T-helper 2 cell (primary cell): ENCODE measurements around the gene TRIM67.
A peak's percentile ranks its signal among the peaks of the same experiment; 100 is the strongest.
"Not testable (repeated sequence)": the region's sequence is repeated elsewhere in the genome, so short reads cannot be mapped to it uniquely, and the experiment has no call there.

Source experiments
- DNase-seq, 5 experiments: peaks; one replicate each; pipeline versions ENCODE4 v3.0.0 to v3.0.0-alpha.2; 2012 to 2022

Gene TRIM67

DNA sequence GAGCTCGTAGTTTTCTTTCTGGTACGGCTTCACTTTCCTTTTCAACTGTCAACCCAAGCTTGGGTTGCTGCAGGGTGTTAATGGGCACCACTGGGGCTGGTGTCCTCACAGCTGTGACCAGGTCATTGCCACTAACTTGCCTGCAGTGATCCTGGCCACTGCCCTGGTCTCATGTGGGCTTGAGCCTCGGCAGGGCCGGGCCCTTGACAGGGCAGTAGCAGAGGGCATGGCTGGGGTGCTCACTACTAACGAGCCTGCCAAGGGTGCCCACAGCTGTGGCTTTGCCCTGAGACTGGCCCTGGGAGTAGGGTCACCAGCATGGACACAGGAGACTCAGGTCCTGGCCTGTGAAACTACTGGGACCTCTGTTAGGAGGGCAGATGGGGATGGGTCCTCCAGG, 47.7 kb downstream of the TRIM67 start:
- no peak for DNase-seq

DNA sequence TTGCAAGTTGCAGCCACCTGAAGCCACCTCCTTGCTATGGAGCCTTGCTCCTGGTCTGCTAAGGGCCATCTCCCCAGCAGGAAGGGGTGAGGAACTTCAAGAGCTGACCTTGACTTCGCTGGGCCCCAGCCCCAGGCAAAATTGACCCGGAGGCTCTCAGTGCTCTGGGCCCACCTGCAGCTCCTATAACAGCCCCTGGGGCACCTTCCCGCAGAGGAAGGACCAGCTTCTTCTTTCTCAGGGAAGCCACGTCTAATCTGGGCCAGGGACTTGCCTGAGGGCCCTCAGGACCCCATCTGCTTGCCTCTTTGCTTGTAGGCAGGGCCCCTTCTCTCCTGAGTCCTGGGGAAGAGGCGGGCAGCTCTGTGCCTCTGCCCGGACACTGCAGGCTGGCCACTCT, 48.3 kb downstream of the TRIM67 start:
- DNase-seq: no peak

- peak; percentile 71 to 83 (median 80) for DNase-seq
Observed at GRCh38 chr1:231211005-231211857, 49.4 kb downstream of the TRIM67 start.

GRCh38 chr1:231212301-231212700, 50.4 kb downstream of the TRIM67 start:
- DNase-seq: not testable (repeated sequence)

- DNase-seq: no peak
Observed at GRCh38 chr1:231213831-231214573, 52.1 kb downstream of the TRIM67 start.

DNA sequence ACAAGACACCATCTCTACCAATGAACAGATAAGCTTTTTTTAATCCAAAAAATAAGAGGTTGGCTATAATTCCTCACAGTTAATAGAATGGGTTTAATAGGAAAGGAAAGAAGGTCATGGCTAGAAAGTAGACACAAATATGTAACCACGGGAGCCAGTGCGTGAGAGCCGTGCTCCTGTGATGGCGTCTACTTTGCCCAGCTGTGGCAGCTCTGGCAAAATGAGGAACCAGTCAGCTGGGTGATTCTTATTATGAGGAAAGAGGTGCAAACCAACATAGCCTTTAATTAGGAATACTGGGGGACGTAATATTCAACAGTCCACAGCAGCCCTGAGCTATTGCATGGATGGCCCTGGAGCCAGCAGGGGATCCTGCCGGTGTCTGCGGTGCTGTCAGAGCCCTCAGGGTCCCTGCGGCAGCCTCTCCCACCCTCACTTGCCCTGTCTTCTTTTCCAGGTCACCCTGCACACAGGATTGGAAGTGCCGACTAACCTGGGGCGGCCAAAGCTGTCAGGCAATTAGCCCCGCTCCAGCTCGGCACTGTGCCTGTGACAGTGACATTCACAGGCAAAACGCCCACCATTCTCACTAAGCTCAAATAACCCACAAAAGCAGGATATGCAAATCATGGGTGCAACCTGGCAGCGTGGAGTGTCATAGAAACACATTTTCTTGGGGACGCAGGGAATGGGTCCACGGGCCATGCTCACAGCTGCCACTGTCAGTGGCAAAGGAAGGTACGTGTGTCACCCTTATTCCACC, 53.2 kb downstream of the TRIM67 start:
- no peak for DNase-seq

GRCh38 chr1:231215681-231216385, 54.0 kb downstream of the TRIM67 start:
- DNase-seq: no peak

DNA sequence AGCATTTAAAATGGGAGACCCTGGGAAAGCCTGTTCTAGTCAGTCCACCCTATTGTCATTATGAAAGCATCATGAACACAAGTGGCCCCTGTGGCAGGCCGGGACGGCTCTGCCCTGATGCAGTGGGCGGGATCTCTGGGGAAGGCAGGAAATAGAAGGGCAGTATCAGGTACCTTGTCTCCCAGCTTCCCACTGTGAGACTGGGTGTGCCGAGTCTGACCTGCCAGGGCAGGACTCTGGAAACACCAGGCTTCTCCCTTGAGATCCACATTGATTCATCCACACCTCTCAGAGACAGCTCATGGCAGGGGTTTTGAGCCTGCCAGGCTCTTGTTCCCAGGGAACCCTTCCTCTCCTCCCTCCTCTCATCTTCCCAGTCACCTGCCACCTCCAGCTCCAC, 54.6 kb downstream of the TRIM67 start:
- DNase-seq: no peak

DNA sequence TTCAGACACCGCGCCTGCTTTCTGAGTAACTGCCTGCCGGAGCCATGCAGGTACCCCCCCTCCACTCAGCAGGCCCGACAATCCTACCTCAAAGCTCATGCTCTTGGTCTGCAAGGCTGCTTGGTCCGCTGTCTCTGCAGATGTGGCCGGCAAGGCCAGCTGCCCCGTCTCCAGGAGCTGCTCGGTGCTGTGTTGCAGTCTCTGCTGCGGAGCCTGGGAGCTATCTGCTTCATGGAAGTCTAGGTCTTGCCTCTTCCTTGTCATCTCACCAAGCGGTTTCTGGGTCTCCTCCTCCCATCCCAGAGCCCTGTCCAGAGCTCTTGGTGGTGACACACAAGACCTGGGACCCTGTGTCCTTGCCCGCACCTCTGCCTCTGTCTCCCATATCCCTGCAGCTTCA, 55.2 kb downstream of the TRIM67 start:
- no peak for DNase-seq

DNA sequence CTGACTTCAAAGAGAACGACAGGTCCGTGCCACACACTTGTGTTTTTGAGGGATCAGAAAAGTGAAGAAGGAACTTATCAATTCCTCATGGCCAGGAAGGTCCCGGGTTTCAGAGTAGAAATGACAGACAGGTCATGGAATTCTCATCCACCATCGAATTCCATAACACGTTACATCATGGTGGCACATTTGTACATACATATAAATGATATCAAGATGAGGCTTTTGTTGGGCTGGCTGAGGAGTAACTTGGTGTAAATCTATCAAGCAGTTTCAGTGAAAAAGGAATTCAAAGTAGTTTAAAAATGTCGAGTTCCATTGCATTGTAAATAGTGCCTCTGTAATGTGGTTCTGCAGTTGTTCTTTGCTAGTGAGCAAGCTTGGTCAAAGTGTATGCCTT, 56.2 kb downstream of the TRIM67 start:
- DNase-seq: no peak

GRCh38 chr1:231219422-231220401, 57.9 kb downstream of the TRIM67 start:
- DNase-seq: no peak

- no peak for DNase-seq
Observed at GRCh38 chr1:231220801-231221200, 58.9 kb downstream of the TRIM67 start.

- DNase-seq: no peak
Observed at GRCh38 chr1:231226156-231226555, 64.3 kb downstream of the TRIM67 start.

GRCh38 chr1:231231511-231231910, 69.7 kb downstream of the TRIM67 start:
- DNase-seq: no peak

GRCh38 chr1:231232870-231233734, 71.2 kb downstream of the TRIM67 start:
- no peak for DNase-seq

DNA sequence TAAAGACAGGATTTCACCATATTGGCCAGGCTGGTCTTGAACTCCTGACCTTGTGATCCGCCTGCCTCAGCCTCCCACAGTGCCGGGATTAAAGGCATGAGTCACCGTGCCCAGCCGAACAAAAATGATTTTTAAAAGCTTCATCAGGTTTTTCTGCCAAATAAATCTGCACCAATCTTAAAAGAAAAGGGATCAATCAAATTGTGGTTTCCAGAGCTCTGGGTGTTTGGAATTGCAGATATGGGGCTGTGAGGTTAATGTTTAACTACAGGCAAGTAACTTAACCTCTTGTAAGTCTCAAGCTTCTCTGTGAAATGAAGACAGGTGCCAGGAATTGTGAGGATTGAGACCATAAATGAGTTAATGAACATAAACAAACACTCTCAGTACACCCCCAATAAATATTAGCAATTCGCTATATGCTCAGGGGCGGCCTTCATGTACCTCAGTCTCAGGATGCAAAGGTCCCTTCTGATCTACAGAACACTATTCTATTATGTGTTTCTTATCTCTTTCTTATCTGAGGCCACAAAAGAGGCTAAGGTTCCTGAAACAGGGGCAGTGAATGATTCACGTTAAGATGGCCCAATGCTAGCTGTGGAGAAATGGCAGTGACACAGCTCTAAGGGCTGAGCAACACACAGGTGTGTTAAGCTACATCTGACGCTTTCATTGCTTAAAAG, 72.0 kb downstream of the TRIM67 start:
- no peak for DNase-seq

DNA sequence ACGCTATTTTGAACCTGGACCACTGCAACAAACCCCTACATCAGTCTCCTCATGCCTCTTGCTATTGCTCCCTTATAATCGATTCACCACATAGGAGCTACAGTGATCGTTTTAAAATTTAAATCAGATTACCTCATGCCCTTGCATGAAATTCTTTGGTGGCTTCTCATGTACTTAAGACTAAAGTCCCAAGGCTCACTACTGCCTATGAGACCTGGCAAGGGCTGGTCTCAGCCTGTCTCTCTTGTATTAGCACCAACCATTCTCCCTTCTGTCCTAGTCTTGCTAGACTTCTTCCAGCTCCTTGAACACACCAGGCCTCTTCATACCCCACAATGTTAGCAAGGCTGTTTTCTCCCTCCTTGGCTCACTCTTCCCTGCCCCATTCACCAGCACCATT, 72.6 kb downstream of the TRIM67 start:
- DNase-seq: no peak

- no peak for DNase-seq
Observed at GRCh38 chr1:231235526-231236207, 73.8 kb downstream of the TRIM67 start.

DNA sequence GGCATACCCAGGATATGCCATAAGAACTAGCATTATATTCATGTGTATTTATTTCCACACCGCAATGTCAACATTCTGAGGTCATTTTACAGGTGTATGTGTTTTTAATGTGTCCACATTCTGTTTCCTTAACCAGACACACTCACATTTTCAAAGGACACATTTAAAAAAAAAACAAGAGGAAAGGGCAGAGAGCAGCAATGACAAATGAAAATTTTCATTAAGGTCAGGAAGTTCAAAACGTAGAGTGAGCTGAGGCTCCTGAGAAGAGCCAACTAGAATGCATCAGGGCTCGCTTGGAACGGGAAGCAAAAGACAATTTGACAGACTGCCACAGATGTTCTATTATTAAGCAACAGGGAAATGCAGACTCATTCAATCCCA, 74.3 kb downstream of the TRIM67 start:
- DNase-seq: no peak
